HG02571 (cell line): ENCODE data around the gene ACYP2.

ENCODE experiments used
- ATAC-seq: cut with Tn5 transposase; IDR thresholded peaks from one replicate; pipeline ENCODE4 v1.9.1; 2021; ENCODE audit warnings: mild to moderate bottlenecking, moderate library complexity; ENCODE audit not compliant: unreplicated experiment

The ACYP2 gene

GRCh38 chr2:54149638-54150441, 34.4 kb downstream of the ACYP2 start:
- ATAC-seq, result no peak

DNA sequence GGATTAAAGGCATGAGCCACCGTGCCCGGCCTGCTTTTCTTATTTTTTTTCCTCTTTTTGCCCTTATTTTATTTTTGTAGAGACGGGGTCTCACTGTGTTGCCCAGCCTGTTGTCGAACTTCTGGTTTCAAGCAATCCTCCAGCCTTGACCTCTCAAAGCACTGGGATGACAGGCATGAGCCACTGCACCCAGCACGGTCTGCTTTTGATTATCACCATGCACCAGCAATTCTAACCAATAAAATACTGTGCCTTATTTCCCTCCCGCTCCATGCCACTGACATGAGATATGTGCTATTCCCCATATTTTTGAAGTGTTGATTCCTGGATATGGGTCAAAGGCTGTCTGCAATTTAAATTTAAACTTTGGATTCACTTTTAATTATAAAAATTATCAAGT, 42.9 kb downstream of the ACYP2 start:
- ATAC-seq, result no peak

- ATAC-seq, result no peak
Observed at GRCh38 chr2:54161660-54162424, 46.4 kb downstream of the ACYP2 start.

- no peak for ATAC-seq
Observed at GRCh38 chr2:54164106-54164505, 48.7 kb downstream of the ACYP2 start.

GRCh38 chr2:54166121-54166773, 50.8 kb downstream of the ACYP2 start:
- ATAC-seq, result no peak

DNA sequence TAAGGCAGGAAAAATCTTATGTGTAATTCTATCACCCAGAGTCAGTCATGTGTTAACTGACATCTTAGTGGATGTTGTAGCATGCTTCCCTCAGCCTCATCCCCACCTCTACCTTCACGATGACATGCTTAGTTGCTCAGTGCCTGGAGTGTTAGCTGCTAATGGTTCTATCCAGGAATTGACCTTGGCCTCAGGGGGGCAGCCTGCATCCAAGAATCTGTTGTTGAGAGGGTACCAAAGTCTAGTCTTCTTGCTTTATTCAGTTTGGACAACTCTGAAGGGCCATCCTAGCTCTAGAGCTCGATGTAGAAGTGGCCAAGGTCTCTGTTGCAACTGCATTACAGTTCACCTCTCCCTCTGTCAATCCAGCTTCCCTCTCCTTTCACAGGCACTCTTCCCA, 61.2 kb downstream of the ACYP2 start:
- ATAC-seq, result no peak

DNA sequence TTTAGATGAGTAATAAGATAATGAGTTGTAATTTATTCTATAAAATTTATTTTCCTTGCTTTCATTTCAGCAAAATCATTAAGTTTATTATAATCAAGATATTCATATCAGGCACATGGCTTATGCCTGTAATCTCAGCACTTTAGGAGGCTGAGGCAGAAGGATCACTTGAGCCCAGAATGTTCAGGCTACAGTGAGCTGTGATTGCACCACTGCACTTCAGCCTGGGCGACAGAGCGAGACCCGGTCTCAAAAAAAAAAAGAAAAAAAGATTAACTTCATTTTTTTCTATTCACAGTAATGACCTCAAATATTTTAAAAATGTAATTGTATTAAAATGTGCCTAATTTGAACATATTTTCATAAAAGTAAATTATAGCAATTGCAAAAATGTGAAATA, 67.9 kb downstream of the ACYP2 start:
- ATAC-seq, result no peak

DNA sequence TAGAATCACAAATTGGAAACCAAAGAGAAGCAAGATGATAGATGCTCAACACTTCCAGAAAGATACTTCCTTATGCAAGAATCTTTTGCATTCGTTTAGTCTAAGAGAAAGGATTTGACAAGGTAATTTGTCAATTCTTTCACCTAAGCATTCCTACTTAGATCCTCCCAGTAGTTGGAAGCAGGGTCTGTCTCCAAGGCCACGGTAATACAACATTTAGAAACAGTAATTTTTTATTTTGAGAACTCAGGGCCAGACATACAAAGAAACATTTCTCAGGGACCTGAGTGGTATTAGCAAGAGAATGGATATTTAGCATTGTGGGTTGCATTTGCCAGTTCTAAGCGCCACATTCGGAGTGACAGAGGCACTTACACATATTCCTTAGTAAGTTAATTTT, 68.6 kb downstream of the ACYP2 start:
- ATAC-seq, result no peak

GRCh38 chr2:54185105-54185504, 69.7 kb downstream of the ACYP2 start:
- no peak for ATAC-seq

GRCh38 chr2:54187331-54187730, 71.9 kb downstream of the ACYP2 start:
- no peak for ATAC-seq

DNA sequence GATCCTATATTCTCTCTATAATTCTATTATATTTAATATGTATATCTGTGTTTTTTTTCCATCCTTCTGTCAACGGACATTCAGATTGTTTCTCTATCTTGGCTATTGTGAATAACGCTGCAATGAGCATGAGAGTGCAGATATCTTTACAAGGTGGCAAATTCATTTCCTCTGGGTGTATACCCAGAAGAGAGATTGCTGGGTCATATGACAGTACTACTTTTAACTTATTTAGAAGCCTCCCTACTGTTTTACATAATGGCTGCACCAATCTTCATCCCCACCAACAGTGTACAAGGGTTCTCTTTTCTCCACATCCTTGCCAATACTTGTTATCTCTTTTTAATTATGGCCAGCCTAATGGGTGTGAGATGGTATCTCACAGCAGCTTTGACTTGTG, 74.1 kb downstream of the ACYP2 start:
- ATAC-seq, result no peak

GRCh38 chr2:54191361-54192135, 76.1 kb downstream of the ACYP2 start:
- no peak for ATAC-seq

- ATAC-seq, result peak; percentile 60
Observed at GRCh38 chr2:54194761-54195750, 79.6 kb downstream of the ACYP2 start.

- ATAC-seq, result no peak
Observed at GRCh38 chr2:54196646-54197045, 81.2 kb downstream of the ACYP2 start.

DNA sequence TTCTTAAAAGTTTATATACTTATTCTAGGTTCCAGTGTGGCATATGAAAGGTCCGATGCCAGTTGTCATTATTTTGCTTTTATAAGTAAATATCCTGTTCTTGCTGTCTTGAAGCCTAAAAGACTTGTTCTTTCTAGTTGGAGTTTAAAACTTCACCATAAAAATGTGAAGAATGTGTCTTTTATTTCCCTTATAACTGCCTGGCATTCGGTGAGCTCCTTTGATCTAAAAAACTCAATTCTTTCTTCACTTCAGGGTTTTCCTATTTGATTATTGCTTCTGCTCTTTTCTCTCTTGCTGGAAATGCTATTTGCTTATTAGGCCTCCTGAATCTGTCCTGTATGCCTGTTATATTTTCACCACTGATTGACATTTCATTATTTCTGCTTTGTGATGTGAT, 89.1 kb downstream of the ACYP2 start:
- no peak for ATAC-seq

DNA sequence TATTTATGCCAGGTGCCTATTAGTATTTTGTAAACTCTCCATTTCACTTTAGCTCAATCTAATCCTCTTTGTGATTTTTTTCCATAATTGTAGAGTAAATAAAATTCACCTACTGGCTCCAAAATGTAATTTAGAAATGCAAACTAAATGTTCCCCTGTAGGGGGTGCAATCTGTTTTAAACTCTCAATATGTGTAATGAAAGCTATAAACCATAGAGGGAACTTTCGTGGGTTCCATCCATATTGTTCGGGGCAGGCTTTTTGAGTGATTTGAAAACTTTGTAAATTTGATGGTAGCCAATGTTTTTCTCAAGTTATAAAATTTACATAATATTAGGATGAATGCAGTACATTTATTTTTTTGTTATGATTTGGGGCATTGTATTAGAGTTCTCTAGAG, 91.2 kb downstream of the ACYP2 start:
- no peak for ATAC-seq

GRCh38 chr2:54207666-54208195, 92.3 kb downstream of the ACYP2 start:
- no peak for ATAC-seq

DNA sequence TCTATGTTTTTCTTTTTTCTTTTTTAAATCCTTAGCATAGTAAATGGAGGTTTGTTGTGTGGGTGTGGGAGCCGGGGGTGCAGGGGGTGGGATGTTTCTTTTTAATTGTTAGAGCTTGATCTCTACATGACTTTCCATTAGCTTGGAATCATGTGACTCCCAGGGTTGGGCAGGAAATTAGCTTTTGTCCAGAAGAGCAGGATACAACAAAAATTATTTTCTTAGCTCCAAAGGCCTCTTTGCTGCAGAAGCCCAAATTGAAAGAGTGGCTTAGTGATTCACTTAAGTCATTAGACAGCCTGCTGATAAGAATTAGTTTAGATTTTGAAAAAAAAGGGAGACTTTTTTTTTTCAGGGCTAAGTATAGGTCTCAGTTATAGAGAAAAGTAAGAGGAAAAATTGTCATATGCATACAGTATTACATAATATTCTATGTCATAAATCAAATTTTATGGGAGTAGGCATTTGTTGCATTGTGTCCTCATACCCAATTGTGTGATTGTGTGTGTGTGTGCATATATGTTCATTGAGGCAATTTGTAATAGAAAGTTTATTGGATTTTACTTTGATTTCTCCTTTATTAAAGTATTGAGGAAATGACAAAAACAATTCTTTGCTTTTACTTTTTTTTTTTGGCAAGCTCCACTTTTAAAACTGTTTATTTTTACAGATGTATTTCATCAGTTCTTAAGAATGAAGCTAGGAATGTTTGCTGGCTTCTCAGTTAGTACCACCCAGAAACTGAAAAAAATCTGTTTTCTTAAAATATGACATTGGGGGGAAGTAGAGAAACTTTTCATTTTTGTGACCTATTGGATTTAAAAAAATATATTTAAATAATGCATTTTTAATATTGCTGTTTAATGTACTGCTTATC, 93.2 kb downstream of the ACYP2 start:
- ATAC-seq, result no peak

GRCh38 chr2:54209379-54209778, 94.0 kb downstream of the ACYP2 start:
- ATAC-seq, result no peak
